HepG2 (cell line): Measurements from ENCODE around the gene KIFAP3. TPM values are rescaled to one million over a fixed set of nuclear protein-coding genes. Genes with fewer than 3 reads are reported as not detected.

Experiments used
- CENPX ChIP-seq: sonication (generic); formaldehyde crosslinking; IDR thresholded peaks from 2 replicates; pipeline ENCODE4 v1.9.0; 2021; ENCODE audit warnings: mild to moderate bottlenecking, missing genetic modification reagents, moderate library complexity
- ERF ChIP-seq: IDR thresholded peaks from 2 replicates; pipeline ENCODE4 v1.6.1; 2018; ENCODE audit warnings: missing biosample characterization, missing genetic modification reagents
- FOXJ3 ChIP-seq: sonication (generic); formaldehyde crosslinking; IDR thresholded peaks from 2 replicates; pipeline ENCODE4 v1.4.0; 2020; ENCODE audit warnings: missing genetic modification reagents, mild to moderate bottlenecking, borderline replicate concordance
- KDM2A ChIP-seq: sonication (generic); formaldehyde crosslinking; IDR thresholded peaks from 2 replicates; pipeline ENCODE4 v1.4.0; 2020; ENCODE audit warnings: low read depth, missing genetic modification reagents, borderline replicate concordance
- KIAA2018 ChIP-seq: sonication (generic); formaldehyde crosslinking; IDR thresholded peaks from 2 replicates; pipeline ENCODE4 v1.5.0; 2020; ENCODE audit warnings: mild to moderate bottlenecking, missing genetic modification reagents, borderline replicate concordance
- LCORL ChIP-seq, 2 experiments: fragments of 450-650 bp in 1 of 2; sonication (generic) in 1 of 2; formaldehyde crosslinking in 1 of 2; IDR thresholded peaks; 2 replicates each; pipeline versions ENCODE4 v1.5.0 to v1.6.1; 2017 to 2020; ENCODE audit warnings: antibody characterized with exemption in 1 of 2, missing genetic modification reagents in 1 of 2
- MLXIP ChIP-seq: sonication (generic); formaldehyde crosslinking; IDR thresholded peaks from 2 replicates; pipeline ENCODE4 v1.9.0; 2021; ENCODE audit warnings: missing genetic modification reagents, borderline replicate concordance
- TRAFD1 ChIP-seq: sonication (generic); formaldehyde crosslinking; IDR thresholded peaks from 2 replicates; pipeline ENCODE4 v1.5.1; 2020; ENCODE audit warnings: missing genetic modification reagents, mild to moderate bottlenecking, borderline replicate concordance
- ZBTB7A ChIP-seq: sonication (generic); formaldehyde crosslinking; IDR thresholded peaks from 2 replicates; pipeline ENCODE4 v1.8.0; 2022; ENCODE audit warnings: mild to moderate bottlenecking, missing genetic modification reagents
- ZNF570 ChIP-seq: sonication (generic); formaldehyde crosslinking; IDR thresholded peaks from 2 replicates; pipeline ENCODE4 v1.4.0; 2020; ENCODE audit warnings: mild to moderate bottlenecking, missing genetic modification reagents, borderline replicate concordance
- ZNF577 ChIP-seq: sonication (generic); formaldehyde crosslinking; IDR thresholded peaks from 2 replicates; pipeline ENCODE4 v1.4.0; 2020; ENCODE audit warnings: mild to moderate bottlenecking, low read depth, missing genetic modification reagents, borderline replicate concordance
- ZNF598 ChIP-seq: sonication (generic); formaldehyde crosslinking; IDR thresholded peaks from 2 replicates; pipeline ENCODE4 v1.5.1; 2020; ENCODE audit warnings: mild to moderate bottlenecking, missing genetic modification reagents, borderline replicate concordance
- ZNF740 ChIP-seq: sonication (generic); formaldehyde crosslinking; IDR thresholded peaks from 2 replicates; pipeline ENCODE4 v1.4.0; 2020; ENCODE audit warnings: missing genetic modification reagents
- polyA plus RNA-seq, 8 experiments: library from polyadenylated mRNA; depleted of rRNA in 3 of 8; stranded (reverse) in 7 of 8; unstranded in 1 of 8; fragments of >200 nt; fragmentation: Illumina TruSeq in 4 of 8; extraction: Trizol in 4 of 8; gene quantifications; 2 replicates each; pipeline versions ENCODE4 v1.2.1 to v1.2.3, GENCODE V29; 2011 to 2016; ENCODE audit warnings: low read depth in 4 of 8, missing spikeins in 1 of 8, mixed read lengths in 1 of 8; ENCODE audit not compliant: insufficient read depth in 1 of 8
- total RNA-seq, 5 experiments: library from RNA; depleted of rRNA; stranded (reverse); fragments of >200 nt; fragmentation: Illumina TruSeq; extraction: Trizol; gene quantifications; 2 replicates each; pipeline ENCODE4 v1.2.3, GENCODE V29; 2016; ENCODE audit warnings: low read depth in 1 of 5

Gene KIFAP3
- total and polyA plus RNA-seq, 2 of the 13 experiments (the other 11 are each of a cell fraction or from before 2014, with no cell fraction given), result 3.4 to 10.0 TPM

GRCh38 chr1:170074250-170075157 is at the start of gene KIFAP3 (continued):
- TF ChIP-seq KIAA2018, result no peak
- TF ChIP-seq ZNF598, result peak; percentile 51; the same call in 1 of the 2 replicates
- TF ChIP-seq TRAFD1, result no peak
- TF ChIP-seq ZBTB7A (CRISPR knock-in tag), result no peak
- no peak for TF ChIP-seq MLXIP (CRISPR knock-in tag)
- TF ChIP-seq FOXJ3 (CRISPR knock-in tag), result no peak
- TF ChIP-seq ZNF577 (CRISPR knock-in tag), result no peak
- TF ChIP-seq ZNF570, result no peak
- TF ChIP-seq CENPX (CRISPR knock-in tag), result no peak
- TF ChIP-seq LCORL (IDR thresholded peaks at IDR 0.05), result no peak
- peak; percentile 97 for TF ChIP-seq LCORL (CRISPR knock-in tag; IDR thresholded peaks at IDR 0.05)
- TF ChIP-seq ERF (CRISPR knock-in tag), result peak; percentile 73; the same call in 1 of the 2 replicates
- TF ChIP-seq ZNF740, result no peak
- peak; percentile 74 for TF ChIP-seq KDM2A (CRISPR knock-in tag)
